ENCODE measurements around the gene OR8B4. TPM values are rescaled to one million over a fixed set of nuclear protein-coding genes. Genes with fewer than 3 reads are reported as not detected.

OR8B4 gene
- total RNA-seq, 2 experiments from 2014 or later = not detected

DNA sequence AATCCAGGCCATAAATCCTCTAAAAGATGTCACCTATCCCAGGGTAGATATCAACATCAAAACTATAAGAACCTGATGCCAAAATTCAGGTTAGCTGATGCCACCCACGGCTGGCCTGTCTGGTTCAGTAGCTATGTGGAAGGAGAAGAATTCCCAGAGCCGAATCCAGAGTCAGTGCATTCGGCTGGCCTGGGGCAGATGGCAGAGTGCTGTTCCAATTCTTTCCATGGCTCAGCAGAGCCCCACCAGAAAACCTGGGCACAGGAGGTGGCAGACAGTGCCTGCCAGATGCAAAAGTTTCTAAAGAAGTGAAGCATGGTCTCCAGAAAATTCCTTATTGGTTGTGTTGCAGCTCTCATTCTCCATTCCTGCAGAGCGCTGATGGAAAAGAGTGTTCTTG, 40.7 kb upstream of the OR8B4 start:
- H3K27ac ChIP-seq (ENCODE audit: low read depth, low read length, poor library complexity, severe bottlenecking) = no peak overlapping the region
- no peak for DNase-seq (ENCODE audit: low spot score)
- POLR2A ChIA-PET = no interaction called here
- no TSS peak for BruUV-seq (replicated peaks)
- TF ChIP-seq EZH2phosphoT487 (IDR thresholded peaks at IDR 0.05; ENCODE audit: borderline replicate concordance, low read depth, low read length) = no peak
- TF ChIP-seq, protein P1, sequence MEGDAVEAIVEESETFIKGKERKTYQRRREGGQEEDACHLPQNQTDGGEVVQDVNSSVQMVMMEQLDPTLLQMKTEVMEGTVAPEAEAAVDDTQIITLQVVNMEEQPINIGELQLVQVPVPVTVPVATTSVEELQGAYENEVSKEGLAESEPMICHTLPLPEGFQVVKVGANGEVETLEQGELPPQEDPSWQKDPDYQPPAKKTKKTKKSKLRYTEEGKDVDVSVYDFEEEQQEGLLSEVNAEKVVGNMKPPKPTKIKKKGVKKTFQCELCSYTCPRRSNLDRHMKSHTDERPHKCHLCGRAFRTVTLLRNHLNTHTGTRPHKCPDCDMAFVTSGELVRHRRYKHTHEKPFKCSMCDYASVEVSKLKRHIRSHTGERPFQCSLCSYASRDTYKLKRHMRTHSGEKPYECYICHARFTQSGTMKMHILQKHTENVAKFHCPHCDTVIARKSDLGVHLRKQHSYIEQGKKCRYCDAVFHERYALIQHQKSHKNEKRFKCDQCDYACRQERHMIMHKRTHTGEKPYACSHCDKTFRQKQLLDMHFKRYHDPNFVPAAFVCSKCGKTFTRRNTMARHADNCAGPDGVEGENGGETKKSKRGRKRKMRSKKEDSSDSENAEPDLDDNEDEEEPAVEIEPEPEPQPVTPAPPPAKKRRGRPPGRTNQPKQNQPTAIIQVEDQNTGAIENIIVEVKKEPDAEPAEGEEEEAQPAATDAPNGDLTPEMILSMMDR (conservative IDR thresholded peaks at IDR 0.05; ENCODE audit: low read length) = no peak
- intact Hi-C loops (cut with micrococcal nuclease; ENCODE audit: unreplicated experiment) = no loop called here
- no peak overlapping the region for H3K4me2 ChIP-seq (ENCODE audit: low read length)
- H3K9me3 ChIP-seq (ENCODE audit: low read length) = no peaks in the 10 kb centered on the region
- H3K4me3 ChIP-seq (ENCODE audit: low read depth, low read length, poor library complexity, severe bottlenecking) = no peak overlapping the region
- CTCF ChIA-PET (ENCODE audit: unreplicated experiment) = no interaction called here
- H3K36me3 ChIP-seq (ENCODE audit: insufficient read depth, low read length) = no peaks in the 10 kb centered on the region
- H3K9me2 ChIP-seq (ENCODE audit: insufficient read depth, low read length) = no peaks in the 10 kb centered on the region
- H3K79me2 ChIP-seq (ENCODE audit: insufficient read depth, low read depth, low read length) = no peaks in the 10 kb centered on the region
- H3K4me1 ChIP-seq (ENCODE audit: insufficient read depth, low read length, poor library complexity, severe bottlenecking) = no peaks in the 10 kb centered on the region
- H2AFZ ChIP-seq (ENCODE audit: low read length) = no peak overlapping the region
- no peaks in the 10 kb centered on the region for H4K20me1 ChIP-seq (ENCODE audit: insufficient read depth, low read length)

DNA sequence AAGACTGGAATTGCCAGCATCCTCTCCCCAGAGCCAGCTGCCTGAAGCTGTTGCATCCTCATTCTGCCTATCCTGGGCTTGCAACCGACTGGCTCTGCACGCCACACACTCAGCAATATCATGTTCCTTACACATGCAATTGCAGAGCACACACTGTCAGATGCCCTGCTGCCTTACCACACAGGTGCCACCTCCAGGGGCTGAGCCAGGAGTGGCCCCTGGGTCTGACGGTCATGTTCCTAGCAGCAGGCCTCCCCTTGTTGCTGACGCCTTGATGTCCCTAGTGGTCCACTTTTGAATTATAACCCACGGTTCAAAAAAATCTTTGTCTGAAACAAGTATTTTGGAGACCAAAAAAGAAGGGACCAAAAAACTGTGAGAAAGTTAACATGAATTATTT, 39.3 kb upstream of the OR8B4 start:
- H4K20me1 ChIP-seq (ENCODE audit: insufficient read depth, low read length) = no peaks in the 10 kb centered on the region
- H3K4me3 ChIP-seq (ENCODE audit: low read depth, low read length, poor library complexity, severe bottlenecking) = no peak overlapping the region
- ChIA-PET CTCF (ENCODE audit: unreplicated experiment) (no interaction called here), POLR2A (no interaction called here)
- DNase-seq (ENCODE audit: low spot score) = no peak
- intact Hi-C loops (cut with micrococcal nuclease; ENCODE audit: unreplicated experiment) = no loop called here
- H3K9me3 ChIP-seq (ENCODE audit: low read length) = no peaks in the 10 kb centered on the region
- H3K36me3 ChIP-seq (ENCODE audit: insufficient read depth, low read length) = no peaks in the 10 kb centered on the region
- H3K4me1 ChIP-seq (ENCODE audit: insufficient read depth, low read length, poor library complexity, severe bottlenecking) = no peaks in the 10 kb centered on the region
- BruUV-seq (replicated peaks) = no TSS peak
- no peaks in the 10 kb centered on the region for H3K79me2 ChIP-seq (ENCODE audit: insufficient read depth, low read depth, low read length)
- no peaks in the 10 kb centered on the region for H3K9me2 ChIP-seq (ENCODE audit: insufficient read depth, low read length)
- no peak overlapping the region for H3K27ac ChIP-seq (ENCODE audit: low read depth, low read length, poor library complexity, severe bottlenecking)
- TF ChIP-seq EZH2phosphoT487 (IDR thresholded peaks at IDR 0.05; ENCODE audit: borderline replicate concordance, low read depth, low read length) = no peak
- no peak overlapping the region for H3K4me2 ChIP-seq (ENCODE audit: low read length)
- no peak overlapping the region for H2AFZ ChIP-seq (ENCODE audit: low read length)

DNA sequence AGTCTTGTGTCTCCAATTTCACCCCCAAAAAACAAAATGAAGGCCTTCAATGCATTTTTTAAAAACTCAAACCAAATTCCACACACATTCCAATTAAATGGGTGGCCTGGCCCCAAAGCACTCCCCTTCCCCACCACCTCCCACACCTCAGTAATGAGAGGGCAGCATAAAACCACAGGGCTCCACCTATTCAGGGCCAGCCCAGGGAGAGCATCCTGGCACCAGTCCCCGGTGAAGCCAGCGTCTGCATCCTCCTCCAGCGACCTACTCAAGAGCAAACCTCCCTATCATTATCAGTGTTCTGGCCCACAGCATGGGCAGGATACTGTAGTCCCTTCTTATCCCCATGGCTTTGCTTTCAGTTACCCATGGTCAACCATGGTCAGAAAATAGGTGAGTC, 38.7 kb upstream of the OR8B4 start:
- H3K9me3 ChIP-seq (ENCODE audit: low read length) = no peaks in the 10 kb centered on the region
- no peak overlapping the region for H3K4me3 ChIP-seq (ENCODE audit: low read depth, low read length, poor library complexity, severe bottlenecking)
- no peak overlapping the region for H2AFZ ChIP-seq (ENCODE audit: low read length)
- no TSS peak for BruUV-seq (replicated peaks)
- H3K79me2 ChIP-seq (ENCODE audit: insufficient read depth, low read depth, low read length) = no peaks in the 10 kb centered on the region
- H3K4me2 ChIP-seq (ENCODE audit: low read length) = no peak overlapping the region
- DNase-seq (ENCODE audit: low spot score) = no peak
- H4K20me1 ChIP-seq (ENCODE audit: insufficient read depth, low read length) = no peaks in the 10 kb centered on the region
- H3K9me2 ChIP-seq (ENCODE audit: insufficient read depth, low read length) = no peaks in the 10 kb centered on the region
- H3K27ac ChIP-seq (ENCODE audit: low read depth, low read length, poor library complexity, severe bottlenecking) = no peak overlapping the region
- TF ChIP-seq, protein P1 (conservative IDR thresholded peaks at IDR 0.05; ENCODE audit: low read length) = no peak
- no peak for TF ChIP-seq EZH2phosphoT487 (IDR thresholded peaks at IDR 0.05; ENCODE audit: borderline replicate concordance, low read depth, low read length)
- POLR2A ChIA-PET = no interaction called here
- intact Hi-C loops (cut with micrococcal nuclease; ENCODE audit: unreplicated experiment) = no loop called here
- H3K36me3 ChIP-seq (ENCODE audit: insufficient read depth, low read length) = no peaks in the 10 kb centered on the region
- CTCF ChIA-PET (ENCODE audit: unreplicated experiment) = no interaction called here
- H3K4me1 ChIP-seq (ENCODE audit: insufficient read depth, low read length, poor library complexity, severe bottlenecking) = no peaks in the 10 kb centered on the region
